Measurements from ENCODE around the gene GFI1. TPM values are rescaled to one million over a fixed set of nuclear protein-coding genes. Genes with fewer than 3 reads are reported as not detected.
A peak's percentile ranks its signal among the peaks of the same experiment; 100 is the strongest.

The GFI1 gene
- total and polyA plus RNA-seq, 2 of the 13 experiments (the other 11 are each of a cell fraction or from before 2014, with no cell fraction given): 10.3 to 10.5 TPM

DNA sequence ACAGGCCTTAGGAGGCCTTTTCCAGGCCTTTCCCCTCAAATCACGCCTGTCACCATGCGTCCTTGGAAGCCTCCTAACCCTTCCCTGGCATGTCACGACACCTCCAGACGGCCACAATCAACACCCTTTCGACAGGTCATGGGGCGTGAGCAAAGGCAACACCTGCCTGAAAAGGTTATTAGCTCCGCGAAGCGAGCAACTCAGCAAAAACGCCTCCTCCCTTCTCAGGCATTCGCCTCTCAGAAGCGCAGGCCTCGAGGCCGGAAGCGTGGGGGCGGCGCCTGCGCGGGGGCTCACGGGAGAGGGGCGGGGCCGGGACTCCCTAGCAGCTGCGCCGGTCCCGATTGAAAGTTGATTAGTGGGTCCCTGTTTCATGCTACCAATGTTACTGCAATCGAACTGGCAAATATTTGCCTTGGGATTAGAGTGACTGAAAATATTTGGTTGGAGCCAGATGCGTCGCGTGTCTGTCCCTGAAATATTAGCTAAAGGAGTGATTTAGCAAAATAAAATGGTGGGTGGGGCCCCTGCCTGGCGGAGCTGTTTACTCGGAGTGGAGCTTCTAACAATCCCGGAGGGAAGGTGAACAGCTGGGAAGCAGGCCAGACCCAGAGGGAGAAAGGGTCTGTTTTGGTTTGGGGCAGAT lies 44.9 kb downstream of the GFI1 start (continued):
- TF ChIP-seq ZNF138 (CRISPR knock-in tag; IDR thresholded peaks at IDR 0.05; ENCODE audit: low read depth) (peak; percentile 86; the same call in 1 of the 2 replicates), ZNF160 (CRISPR knock-in tag; IDR thresholded peaks at IDR 0.05) (no peak; the same call in 1 of the 2 replicates), ZNF33A (CRISPR knock-in tag; IDR thresholded peaks at IDR 0.05; ENCODE audit: borderline replicate concordance) (peak; percentile 92; the same call in 1 of the 2 replicates), NFYB (CRISPR knock-in tag; IDR thresholded peaks at IDR 0.05) (no peak), REPIN1 (CRISPR knock-in tag; IDR thresholded peaks at IDR 0.05; ENCODE audit: borderline replicate concordance, low read depth) (peak; percentile 96), CENPT (CRISPR knock-in tag; IDR thresholded peaks at IDR 0.05; ENCODE audit: low read depth) (no peak), ZNF773 (CRISPR knock-in tag; IDR thresholded peaks at IDR 0.05; ENCODE audit: borderline replicate concordance) (no peak), SRY (CRISPR knock-in tag; IDR thresholded peaks at IDR 0.05) (peak; percentile 78), CHD4 (IDR thresholded peaks at IDR 0.05; ENCODE audit: borderline replicate concordance, low read length) (no peak), AHR (CRISPR knock-in tag; IDR thresholded peaks at IDR 0.05) (peak; percentile 94; the same call in 1 of the 2 replicates), NFE2L2 (IDR thresholded peaks at IDR 0.05; ENCODE audit: low read length) (peak; percentile 47; the same call in 1 of the 2 replicates), ZNF788 (CRISPR knock-in tag; IDR thresholded peaks at IDR 0.05; ENCODE audit: borderline replicate concordance) (peak; percentile 94), KLF15 (CRISPR knock-in tag; IDR thresholded peaks at IDR 0.05; ENCODE audit: borderline replicate concordance) (peak; percentile 79; the same call in 1 of the 2 replicates)
- TF ChIP-seq, protein P1, sequence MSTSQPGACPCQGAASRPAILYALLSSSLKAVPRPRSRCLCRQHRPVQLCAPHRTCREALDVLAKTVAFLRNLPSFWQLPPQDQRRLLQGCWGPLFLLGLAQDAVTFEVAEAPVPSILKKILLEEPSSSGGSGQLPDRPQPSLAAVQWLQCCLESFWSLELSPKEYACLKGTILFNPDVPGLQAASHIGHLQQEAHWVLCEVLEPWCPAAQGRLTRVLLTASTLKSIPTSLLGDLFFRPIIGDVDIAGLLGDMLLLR (CRISPR knock-in tag; IDR thresholded peaks at IDR 0.05): no peak
- TF ChIP-seq, protein P2, sequence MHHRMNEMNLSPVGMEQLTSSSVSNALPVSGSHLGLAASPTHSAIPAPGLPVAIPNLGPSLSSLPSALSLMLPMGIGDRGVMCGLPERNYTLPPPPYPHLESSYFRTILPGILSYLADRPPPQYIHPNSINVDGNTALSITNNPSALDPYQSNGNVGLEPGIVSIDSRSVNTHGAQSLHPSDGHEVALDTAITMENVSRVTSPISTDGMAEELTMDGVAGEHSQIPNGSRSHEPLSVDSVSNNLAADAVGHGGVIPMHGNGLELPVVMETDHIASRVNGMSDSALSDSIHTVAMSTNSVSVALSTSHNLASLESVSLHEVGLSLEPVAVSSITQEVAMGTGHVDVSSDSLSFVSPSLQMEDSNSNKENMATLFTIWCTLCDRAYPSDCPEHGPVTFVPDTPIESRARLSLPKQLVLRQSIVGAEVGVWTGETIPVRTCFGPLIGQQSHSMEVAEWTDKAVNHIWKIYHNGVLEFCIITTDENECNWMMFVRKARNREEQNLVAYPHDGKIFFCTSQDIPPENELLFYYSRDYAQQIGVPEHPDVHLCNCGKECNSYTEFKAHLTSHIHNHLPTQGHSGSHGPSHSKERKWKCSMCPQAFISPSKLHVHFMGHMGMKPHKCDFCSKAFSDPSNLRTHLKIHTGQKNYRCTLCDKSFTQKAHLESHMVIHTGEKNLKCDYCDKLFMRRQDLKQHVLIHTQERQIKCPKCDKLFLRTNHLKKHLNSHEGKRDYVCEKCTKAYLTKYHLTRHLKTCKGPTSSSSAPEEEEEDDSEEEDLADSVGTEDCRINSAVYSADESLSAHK (CRISPR knock-in tag; IDR thresholded peaks at IDR 0.05; ENCODE audit: borderline replicate concordance): no peak
- TF ChIP-seq, protein P3, sequence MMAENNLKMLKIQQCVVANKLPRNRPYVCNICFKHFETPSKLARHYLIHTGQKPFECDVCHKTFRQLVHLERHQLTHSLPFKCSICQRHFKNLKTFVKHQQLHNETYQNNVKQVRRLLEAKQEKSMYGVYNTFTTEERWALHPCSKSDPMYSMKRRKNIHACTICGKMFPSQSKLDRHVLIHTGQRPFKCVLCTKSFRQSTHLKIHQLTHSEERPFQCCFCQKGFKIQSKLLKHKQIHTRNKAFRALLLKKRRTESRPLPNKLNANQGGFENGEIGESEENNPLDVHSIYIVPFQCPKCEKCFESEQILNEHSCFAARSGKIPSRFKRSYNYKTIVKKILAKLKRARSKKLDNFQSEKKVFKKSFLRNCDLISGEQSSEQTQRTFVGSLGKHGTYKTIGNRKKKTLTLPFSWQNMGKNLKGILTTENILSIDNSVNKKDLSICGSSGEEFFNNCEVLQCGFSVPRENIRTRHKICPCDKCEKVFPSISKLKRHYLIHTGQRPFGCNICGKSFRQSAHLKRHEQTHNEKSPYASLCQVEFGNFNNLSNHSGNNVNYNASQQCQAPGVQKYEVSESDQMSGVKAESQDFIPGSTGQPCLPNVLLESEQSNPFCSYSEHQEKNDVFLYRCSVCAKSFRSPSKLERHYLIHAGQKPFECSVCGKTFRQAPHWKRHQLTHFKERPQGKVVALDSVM (CRISPR knock-in tag; IDR thresholded peaks at IDR 0.05): peak; percentile 48; the same call in 1 of the 2 replicates
- TF ChIP-seq, protein P4, sequence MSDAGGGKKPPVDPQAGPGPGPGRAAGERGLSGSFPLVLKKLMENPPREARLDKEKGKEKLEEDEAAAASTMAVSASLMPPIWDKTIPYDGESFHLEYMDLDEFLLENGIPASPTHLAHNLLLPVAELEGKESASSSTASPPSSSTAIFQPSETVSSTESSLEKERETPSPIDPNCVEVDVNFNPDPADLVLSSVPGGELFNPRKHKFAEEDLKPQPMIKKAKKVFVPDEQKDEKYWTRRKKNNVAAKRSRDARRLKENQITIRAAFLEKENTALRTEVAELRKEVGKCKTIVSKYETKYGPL (CRISPR knock-in tag; IDR thresholded peaks at IDR 0.05): peak; percentile 71; the same call in 1 of the 2 replicates
- TF ChIP-seq, protein P5, sequence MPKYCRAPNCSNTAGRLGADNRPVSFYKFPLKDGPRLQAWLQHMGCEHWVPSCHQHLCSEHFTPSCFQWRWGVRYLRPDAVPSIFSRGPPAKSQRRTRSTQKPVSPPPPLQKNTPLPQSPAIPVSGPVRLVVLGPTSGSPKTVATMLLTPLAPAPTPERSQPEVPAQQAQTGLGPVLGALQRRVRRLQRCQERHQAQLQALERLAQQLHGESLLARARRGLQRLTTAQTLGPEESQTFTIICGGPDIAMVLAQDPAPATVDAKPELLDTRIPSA (CRISPR knock-in tag; IDR thresholded peaks at IDR 0.05; ENCODE audit: borderline replicate concordance): no peak
- TF ChIP-seq, protein P6, sequence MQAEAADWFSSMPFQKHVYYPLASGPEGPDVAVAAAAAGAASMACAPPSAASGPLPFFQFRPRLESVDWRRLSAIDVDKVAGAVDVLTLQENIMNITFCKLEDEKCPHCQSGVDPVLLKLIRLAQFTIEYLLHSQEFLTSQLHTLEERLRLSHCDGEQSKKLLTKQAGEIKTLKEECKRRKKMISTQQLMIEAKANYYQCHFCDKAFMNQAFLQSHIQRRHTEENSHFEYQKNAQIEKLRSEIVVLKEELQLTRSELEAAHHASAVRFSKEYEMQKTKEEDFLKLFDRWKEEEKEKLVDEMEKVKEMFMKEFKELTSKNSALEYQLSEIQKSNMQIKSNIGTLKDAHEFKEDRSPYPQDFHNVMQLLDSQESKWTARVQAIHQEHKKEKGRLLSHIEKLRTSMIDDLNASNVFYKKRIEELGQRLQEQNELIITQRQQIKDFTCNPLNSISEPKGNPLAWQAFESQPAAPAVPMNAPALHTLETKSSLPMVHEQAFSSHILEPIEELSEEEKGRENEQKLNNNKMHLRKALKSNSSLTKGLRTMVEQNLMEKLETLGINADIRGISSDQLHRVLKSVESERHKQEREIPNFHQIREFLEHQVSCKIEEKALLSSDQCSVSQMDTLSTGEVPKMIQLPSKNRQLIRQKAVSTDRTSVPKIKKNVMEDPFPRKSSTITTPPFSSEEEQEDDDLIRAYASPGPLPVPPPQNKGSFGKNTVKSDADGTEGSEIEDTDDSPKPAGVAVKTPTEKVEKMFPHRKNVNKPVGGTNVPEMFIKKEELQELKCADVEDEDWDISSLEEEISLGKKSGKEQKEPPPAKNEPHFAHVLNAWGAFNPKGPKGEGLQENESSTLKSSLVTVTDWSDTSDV (CRISPR knock-in tag; IDR thresholded peaks at IDR 0.05): 0 out of 2 replicates have a peak, but pooled peaks have one; percentile 60

Measured in HepG2 (cell line).